CD4-positive, alpha-beta memory T cell (primary cell): Measurements from ENCODE around the gene SPECC1. TPM values are rescaled to one million over a fixed set of nuclear protein-coding genes. Genes with fewer than 3 reads are reported as not detected.
A peak's percentile ranks its signal among the peaks of the same experiment; 100 is the strongest.

Experiments
- CTCF ChIA-PET: fragments of 350-600 bp; sonication (Branson Sonifier 250); formaldehyde crosslinking; loops from one replicate; lab custom pipeline; 2021; ENCODE audit warnings: inconsistent platforms; ENCODE audit not compliant: partially characterized antibody; lab: Charles Lee
- POLR2A ChIA-PET: fragments of 350-600 bp; sonication (Branson Sonifier 250); formaldehyde crosslinking; loops from one replicate; lab custom pipeline; 2021; ENCODE audit not compliant: partially characterized antibody; lab: Charles Lee
- DNase-seq, 5 donors: peaks; one replicate each; pipeline versions ENCODE4 v3.0.0 to v3.0.0-alpha.2; 2020 to 2022; ENCODE audit warnings: mixed read lengths in 1 of 5
- H3K27ac ChIP-seq: one replicate; pipeline ENCODE4 v1.7.0; 2013; ENCODE audit warnings: low read depth, low read length
- H3K27me3 ChIP-seq: 2 replicates; pipeline ENCODE4 v1.7.0; 2013; ENCODE audit warnings: mild to moderate bottlenecking, low read length, moderate library complexity; ENCODE audit not compliant: insufficient read depth
- H3K36me3 ChIP-seq: 2 replicates; pipeline ENCODE4 v1.7.0; 2013; ENCODE audit warnings: mild to moderate bottlenecking, low read length, moderate library complexity; ENCODE audit not compliant: insufficient read depth
- H3K4me1 ChIP-seq: 2 replicates; pipeline ENCODE4 v1.7.0; 2013; ENCODE audit warnings: mild to moderate bottlenecking, low read length, moderate library complexity; ENCODE audit not compliant: insufficient read depth
- H3K4me3 ChIP-seq, 2 donors: one replicate each; pipeline ENCODE4 v1.7.0; 2013; ENCODE audit warnings: low read length in 2 of 2, mild to moderate bottlenecking in 1 of 2
- H3K9me3 ChIP-seq, 2 donors: one replicate each; pipeline ENCODE4 v1.7.0; 2013; ENCODE audit warnings: low read length in 2 of 2, control low read depth in 1 of 2; ENCODE audit not compliant: control insufficient read depth in 1 of 2
- H3K27ac Mint-ChIP-seq, 7 donors: one replicate each; pipeline ENCODE4 v1.8.0; 2020 to 2021; ENCODE audit warnings: mixed read lengths in 7 of 7, mild to moderate bottlenecking in 6 of 7, inconsistent platforms in 3 of 7, moderate library complexity in 3 of 7
- H3K27me3 Mint-ChIP-seq, 2 donors: one replicate each; pipeline ENCODE4 v1.8.0; 2020 to 2021; ENCODE audit warnings: mixed read lengths in 2 of 2
- H3K36me3 Mint-ChIP-seq, 2 donors: one replicate each; pipeline ENCODE4 v1.8.0; 2020 to 2021; ENCODE audit warnings: mixed read lengths in 2 of 2, inconsistent platforms in 1 of 2, mild to moderate bottlenecking in 1 of 2
- H3K4me1 Mint-ChIP-seq, 4 donors: one replicate each; pipeline ENCODE4 v1.8.0; 2020 to 2021; ENCODE audit warnings: mixed read lengths in 4 of 4, mild to moderate bottlenecking in 1 of 4
- H3K4me3 Mint-ChIP-seq, 8 donors: one replicate each; pipeline ENCODE4 v1.8.0; 2020 to 2021; ENCODE audit warnings: mixed read lengths in 8 of 8, mild to moderate bottlenecking in 7 of 8, moderate library complexity in 6 of 8, inconsistent platforms in 3 of 8
- H3K9me3 Mint-ChIP-seq, 8 donors: one replicate each; pipeline ENCODE4 v1.8.0; 2020 to 2021; ENCODE audit warnings: mixed read lengths in 8 of 8, mild to moderate bottlenecking in 5 of 8, inconsistent platforms in 3 of 8, moderate library complexity in 1 of 8
- intact Hi-C: fragments of 100-400 bp; cut with micrococcal nuclease; formaldehyde crosslinking; loops from one replicate; pipeline ENCODE4 v1.15.1; 2023
- polyA plus RNA-seq, 2 donors: library from polyadenylated mRNA; unstranded; fragments of 300-500 nt; fragmentation: Illumina TruSeq; gene quantifications; one replicate each; pipeline ENCODE4 v1.2.3, GENCODE V29; 2021
- total RNA-seq, 2 experiments: library from RNA; stranded (reverse); gene quantifications; one replicate each; pipeline ENCODE4 v1.2.3, GENCODE V29; 2021

SPECC1 gene
- total and polyA plus RNA-seq, 4 experiments from 2014 or later = 1.7 to 13.4 (median 8.7) TPM

GRCh38 chr17:20046629-20047028 lies 37.5 kb downstream of the SPECC1 start:
- peak overlapping the region in 1 of 7 donors; percentile 12 for H3K27ac Mint-ChIP-seq
- peaks cover 9 to 30% (median 15%) of the 10 kb centered on the region in 4 donors for H3K4me1 Mint-ChIP-seq
- Histone ChIP-seq H3K4me1 (peaks cover 24% of the 10 kb centered on the region), H3K27ac (no peak overlapping the region), H3K36me3 (no peaks in the 10 kb centered on the region), H3K4me3 (no peak overlapping the region), H3K9me3 (no peaks in the 10 kb centered on the region), H3K27me3 (no peaks in the 10 kb centered on the region)
- no peak for DNase-seq
- intact Hi-C loops = no loop called here
- H3K4me3 Mint-ChIP-seq = peak overlapping the region in 1 of 8 donors; percentile 13
- H3K36me3 Mint-ChIP-seq = no peaks in the 10 kb centered on the region
- ChIA-PET POLR2A (no interaction called here), CTCF (no interaction called here)
- H3K27me3 Mint-ChIP-seq = peaks cover 0 to 3% of the 10 kb centered on the region in 2 donors
- peaks cover 0 to 2% (median 0%) of the 10 kb centered on the region in 8 donors for H3K9me3 Mint-ChIP-seq

DNA sequence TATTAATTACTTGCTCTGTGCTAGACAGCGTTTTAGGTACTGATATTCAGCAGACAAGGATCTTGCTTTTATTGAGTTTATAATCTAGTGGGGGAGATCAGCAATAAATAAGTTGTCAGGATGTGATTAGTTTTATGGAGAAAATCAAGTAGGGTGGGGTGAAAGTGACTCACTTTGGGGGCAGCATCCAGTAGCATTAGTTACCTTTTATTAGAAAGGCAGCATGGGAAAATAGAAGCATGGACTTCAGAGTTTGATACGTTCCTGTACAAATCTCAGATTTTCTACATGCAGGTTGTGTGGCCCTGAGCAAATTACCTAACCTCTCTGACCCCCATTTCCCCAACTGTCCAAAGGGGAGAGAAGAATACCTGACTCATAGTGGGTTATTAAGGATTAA lies 42.5 kb downstream of the SPECC1 start:
- no peak for DNase-seq
- Mint-ChIP-seq H3K36me3 (peaks cover 2 to 4% of the 10 kb centered on the region in 2 donors), H3K9me3 (peaks cover 0 to 6% (median 4%) of the 10 kb centered on the region in 8 donors), H3K4me3 (no peak overlapping the region), H3K27ac (no peak overlapping the region), H3K27me3 (peaks cover 3 to 7% of the 10 kb centered on the region in 2 donors), H3K4me1 (peaks cover 0 to 1% (median 0%) of the 10 kb centered on the region in 4 donors)
- Histone ChIP-seq H3K4me1 (no peaks in the 10 kb centered on the region), H3K36me3 (no peaks in the 10 kb centered on the region), H3K27ac (no peak overlapping the region), H3K4me3 (no peak overlapping the region), H3K9me3 (no peaks in the 10 kb centered on the region), H3K27me3 (no peaks in the 10 kb centered on the region)
- ChIA-PET CTCF (no interaction called here), POLR2A (no interaction called here)
- intact Hi-C loops = no loop called here

GRCh38 chr17:20053361-20053964 lies 44.3 kb downstream of the SPECC1 start:
- Histone ChIP-seq H3K27ac (no peak overlapping the region), H3K4me1 (no peaks in the 10 kb centered on the region), H3K4me3 (no peak overlapping the region), H3K27me3 (no peaks in the 10 kb centered on the region), H3K9me3 (no peaks in the 10 kb centered on the region), H3K36me3 (no peaks in the 10 kb centered on the region)
- Mint-ChIP-seq H3K36me3 (peaks cover 2 to 4% of the 10 kb centered on the region in 2 donors), H3K27ac (no peak overlapping the region), H3K27me3 (peaks cover 3 to 7% of the 10 kb centered on the region in 2 donors), H3K4me3 (no peak overlapping the region), H3K4me1 (no peaks in the 10 kb centered on the region), H3K9me3 (peaks cover 0 to 6% (median 4%) of the 10 kb centered on the region in 8 donors)
- CTCF ChIA-PET = no interaction called here
- DNase-seq = no peak
- POLR2A ChIA-PET = no interaction called here
- intact Hi-C loops = no loop called here

DNA sequence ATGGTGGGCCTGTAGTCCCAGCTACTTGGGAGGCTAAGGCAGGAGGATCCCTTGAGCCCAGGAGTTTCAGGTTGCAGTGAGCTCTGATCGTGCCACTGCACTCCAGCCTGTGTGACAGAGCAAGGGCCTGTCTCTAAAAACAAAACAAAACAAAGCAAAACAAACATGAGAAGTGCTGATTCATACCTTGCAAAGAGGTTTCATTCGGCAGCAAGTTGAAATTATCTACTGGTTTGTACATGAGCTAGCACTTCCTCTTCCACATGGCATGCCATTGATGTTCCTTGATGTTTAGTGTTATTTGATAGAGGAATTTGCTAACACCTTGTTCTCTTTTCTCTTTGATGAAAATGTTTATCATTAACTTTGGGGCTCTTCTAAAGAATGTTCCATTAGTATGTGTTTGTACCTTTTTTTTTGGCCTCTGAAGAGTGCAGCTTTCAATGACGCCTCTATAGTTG lies 50.6 kb downstream of the SPECC1 start:
- H3K4me3 Mint-ChIP-seq = no peak overlapping the region
- no peaks in the 10 kb centered on the region for H3K9me3 Mint-ChIP-seq
- peaks cover 2% of the 10 kb centered on the region in 2 donors for H3K27me3 Mint-ChIP-seq
- H3K9me3 ChIP-seq = no peaks in the 10 kb centered on the region
- no peak for DNase-seq
- H3K4me3 ChIP-seq = no peak overlapping the region
- POLR2A ChIA-PET = no interaction called here
- intact Hi-C loops = no loop called here
- H3K27ac ChIP-seq = no peak overlapping the region
- H3K27me3 ChIP-seq = no peaks in the 10 kb centered on the region
- no peaks in the 10 kb centered on the region for H3K36me3 ChIP-seq
- CTCF ChIA-PET = interaction anchor here (1.0 kb wide), 1 partner anchor 50 kb away, joined by 4 read pairs; no protein-coding TSS in a partner anchor
- peaks cover 0 to 5% (median 0%) of the 10 kb centered on the region in 4 donors for H3K4me1 Mint-ChIP-seq
- no peaks in the 10 kb centered on the region for H3K36me3 Mint-ChIP-seq
- H3K27ac Mint-ChIP-seq = peak overlapping the region in 1 of 7 donors; percentile 52
- no peaks in the 10 kb centered on the region for H3K4me1 ChIP-seq

- CTCF ChIA-PET = no interaction called here
- H3K4me3 Mint-ChIP-seq = no peak overlapping the region
- H3K27me3 Mint-ChIP-seq = peaks cover 2% of the 10 kb centered on the region in 2 donors
- POLR2A ChIA-PET = no interaction called here
- no peaks in the 10 kb centered on the region for H3K36me3 Mint-ChIP-seq
- H3K9me3 ChIP-seq = no peaks in the 10 kb centered on the region
- H3K27ac ChIP-seq = no peak overlapping the region
- H3K4me1 Mint-ChIP-seq = peaks cover 0 to 5% (median 0%) of the 10 kb centered on the region in 4 donors
- intact Hi-C loops = no loop called here
- H3K36me3 ChIP-seq = no peaks in the 10 kb centered on the region
- no peak overlapping the region for H3K4me3 ChIP-seq
- no peak for DNase-seq
- no peaks in the 10 kb centered on the region for H3K4me1 ChIP-seq
- H3K27me3 ChIP-seq = no peaks in the 10 kb centered on the region
- no peaks in the 10 kb centered on the region for H3K9me3 Mint-ChIP-seq
- H3K27ac Mint-ChIP-seq = peak overlapping the region in 2 of 7 donors; percentile 53 to 65
Measured at GRCh38 chr17:20063665-20064648, 54.8 kb downstream of the SPECC1 start.

DNA sequence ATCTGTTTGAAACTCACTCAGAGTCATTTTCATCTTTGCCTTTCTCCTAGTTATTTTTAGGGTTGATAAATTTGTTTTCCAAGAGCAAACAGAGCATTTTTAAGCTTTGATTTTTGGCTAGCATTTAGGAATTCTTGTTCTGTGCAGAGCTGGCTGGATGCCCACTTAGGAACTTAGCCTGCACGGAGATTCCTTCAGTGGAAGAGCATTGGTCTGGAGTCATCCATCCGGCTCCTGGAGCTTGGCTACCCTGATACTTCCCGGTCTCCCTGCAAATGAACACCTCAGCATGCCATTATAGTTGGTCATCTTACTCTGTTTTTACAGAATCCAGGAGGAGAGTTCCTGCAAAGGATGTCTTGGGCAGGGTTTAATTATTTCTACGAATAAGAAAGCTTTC lies 57.1 kb downstream of the SPECC1 start:
- Histone ChIP-seq H3K4me1 (no peaks in the 10 kb centered on the region), H3K4me3 (no peak overlapping the region), H3K27me3 (no peaks in the 10 kb centered on the region), H3K27ac (no peak overlapping the region), H3K9me3 (no peaks in the 10 kb centered on the region), H3K36me3 (no peaks in the 10 kb centered on the region)
- intact Hi-C loops = no loop called here
- H3K36me3 Mint-ChIP-seq = no peaks in the 10 kb centered on the region
- ChIA-PET CTCF (no interaction called here), POLR2A (no interaction called here)
- no peak for DNase-seq
- H3K9me3 Mint-ChIP-seq = no peaks in the 10 kb centered on the region
- H3K27ac Mint-ChIP-seq = no peak overlapping the region
- peaks cover 0 to 5% (median 0%) of the 10 kb centered on the region in 4 donors for H3K4me1 Mint-ChIP-seq
- H3K27me3 Mint-ChIP-seq = peaks cover 2% of the 10 kb centered on the region in 2 donors
- H3K4me3 Mint-ChIP-seq = no peak overlapping the region

DNA sequence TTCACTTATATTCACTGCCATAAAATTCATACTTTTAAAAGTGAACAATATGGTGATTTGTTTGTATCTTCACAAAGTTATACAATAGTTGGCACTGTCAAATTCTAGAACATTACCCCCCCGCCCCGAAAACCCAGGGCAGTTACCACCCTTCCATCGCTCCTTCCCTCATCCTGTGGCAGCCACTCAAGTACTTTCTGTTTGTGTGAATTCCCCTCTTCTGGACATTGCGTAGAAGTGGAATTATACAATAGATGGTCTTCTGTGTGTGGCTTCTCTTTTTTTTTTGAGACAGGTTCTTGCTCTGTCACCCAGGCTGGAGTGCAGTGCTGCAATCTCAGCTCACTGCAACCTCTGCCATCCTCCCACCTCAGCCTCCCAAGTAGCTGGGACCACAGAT lies 58.6 kb downstream of the SPECC1 start:
- H3K4me3 Mint-ChIP-seq = no peak overlapping the region
- ChIA-PET CTCF (interaction anchor here (0.6 kb wide), 1 partner anchor 52 kb away, joined by 3 read pairs; no protein-coding TSS in a partner anchor), POLR2A (no interaction called here)
- H3K36me3 ChIP-seq = no peaks in the 10 kb centered on the region
- peaks cover 6% of the 10 kb centered on the region for H3K4me1 ChIP-seq
- intact Hi-C loops = no loop called here
- H3K27ac ChIP-seq = no peak overlapping the region
- H3K9me3 Mint-ChIP-seq = no peaks in the 10 kb centered on the region
- H3K4me3 ChIP-seq = no peak overlapping the region
- H3K9me3 ChIP-seq = no peaks in the 10 kb centered on the region
- no peak for DNase-seq
- no peaks in the 10 kb centered on the region for H3K36me3 Mint-ChIP-seq
- H3K27me3 Mint-ChIP-seq = peaks cover 2% of the 10 kb centered on the region in 2 donors
- H3K27me3 ChIP-seq = no peaks in the 10 kb centered on the region
- peaks cover under 1 to 10% (median 3%) of the 10 kb centered on the region in 4 donors for H3K4me1 Mint-ChIP-seq
- H3K27ac Mint-ChIP-seq = no peak overlapping the region
